SH-SY5Y (cell line): ENCODE measurements around the gene AGXT2.

ENCODE experiments used
- GATA2 ChIP-seq: IDR thresholded peaks from 2 replicates; pipeline ENCODE4 v1.6.1; 2011; ENCODE audit warnings: mild to moderate bottlenecking, low read depth, low read length
- GATA3 ChIP-seq: IDR thresholded peaks from 2 replicates; pipeline ENCODE4 v1.6.1; 2011; ENCODE audit warnings: low read depth, mild to moderate bottlenecking, low read length, moderate library complexity

- TF ChIP-seq GATA2 (no peak), GATA3 (no peak)
Measured at GRCh38 chr5:35083150-35083549, 35.4 kb upstream of the AGXT2 start.
